Stimulated activated CD8-positive, alpha-beta memory T cell treated with anti-CD3 and anti-CD28 coated beads, Interleukin-12 subunit alpha, Interleukin-12 subunit beta, amount 100 ng/mL, for 24 hours (primary cell): ENCODE results near the gene FGFR2.
"Not testable (repeated sequence)": the region's sequence is repeated elsewhere in the genome, so short reads cannot be mapped to it uniquely, and the experiment has no call there.

Experiments
- DNase-seq: peaks from one replicate; pipeline ENCODE4 v3.0.0-alpha.2; 2020; ENCODE audit errors: extremely low read depth

FGFR2 gene

GRCh38 chr10:121524157-121524817 is 74.0 kb downstream of the FGFR2 start:
- no peak for DNase-seq

- DNase-seq = no peak
These were observed 75.4 kb downstream of the FGFR2 start for GRCh38 chr10:121522831-121523230.

GRCh38 chr10:121521794-121522556 is 76.3 kb downstream of the FGFR2 start:
- DNase-seq = no peak

GRCh38 chr10:121520526-121520925 is 77.7 kb downstream of the FGFR2 start:
- not testable (repeated sequence) for DNase-seq

- DNase-seq = no peak
These were observed 78.2 kb downstream of the FGFR2 start for GRCh38 chr10:121519901-121520493.

- DNase-seq = no peak
These were observed 78.8 kb downstream of the FGFR2 start for GRCh38 chr10:121519411-121519810.

- no peak for DNase-seq
These were observed 79.9 kb downstream of the FGFR2 start for GRCh38 chr10:121518333-121518732.

- no peak for DNase-seq
These were observed 82.0 kb downstream of the FGFR2 start for GRCh38 chr10:121516093-121516865.

GRCh38 chr10:121514141-121514865 is 83.9 kb downstream of the FGFR2 start:
- no peak for DNase-seq

GRCh38 chr10:121511943-121512342 is 86.3 kb downstream of the FGFR2 start:
- no peak for DNase-seq

- DNase-seq = no peak
These were observed 86.8 kb downstream of the FGFR2 start for GRCh38 chr10:121511460-121511859.

GRCh38 chr10:121510201-121510771 is 88.0 kb downstream of the FGFR2 start:
- no peak for DNase-seq

GRCh38 chr10:121509796-121510195 is 88.4 kb downstream of the FGFR2 start:
- DNase-seq = no peak

- no peak for DNase-seq
These were observed 89.1 kb downstream of the FGFR2 start for GRCh38 chr10:121509112-121509511.

GRCh38 chr10:121503587-121504051 is 94.6 kb downstream of the FGFR2 start:
- no peak for DNase-seq

- no peak for DNase-seq
These were observed 96.4 kb downstream of the FGFR2 start for GRCh38 chr10:121501796-121502195.

GRCh38 chr10:121500701-121501332 is 97.4 kb downstream of the FGFR2 start:
- no peak for DNase-seq

- DNase-seq = no peak
These were observed 100.5 kb downstream of the FGFR2 start for GRCh38 chr10:121497513-121498470.

GRCh38 chr10:121495719-121496118 is 102.5 kb downstream of the FGFR2 start:
- DNase-seq = no peak
